Activated CD8-positive, alpha-beta memory T cell treated with anti-CD3 and anti-CD28 coated beads for 48 hours (primary cell): ENCODE measurements around the gene FAM149A.

Source experiments
- DNase-seq, 3 experiments: peaks; one replicate each; pipeline ENCODE4 v3.0.0-alpha.2; 2020; ENCODE audit warnings: low read depth in 2 of 3, low spot score in 2 of 3

The FAM149A gene

GRCh38 chr4:186201010-186201409, 96.5 kb downstream of the FAM149A start:
- no peak for DNase-seq

- peak in 1 of 3 experiments; percentile 8 for DNase-seq
Observed at GRCh38 chr4:186201535-186202230, 97.2 kb downstream of the FAM149A start.

GRCh38 chr4:186202490-186203140, 98.1 kb downstream of the FAM149A start:
- no peak for DNase-seq

- DNase-seq = no peak
Observed at GRCh38 chr4:186203406-186203805, 98.9 kb downstream of the FAM149A start.

- peak in 1 of 3 experiments; percentile 29 for DNase-seq
Observed at GRCh38 chr4:186204103-186204559, 99.6 kb downstream of the FAM149A start.

GRCh38 chr4:186204686-186205085, 100.2 kb downstream of the FAM149A start:
- DNase-seq = no peak

GRCh38 chr4:186205156-186205555, 100.7 kb downstream of the FAM149A start:
- no peak for DNase-seq

- DNase-seq = no peak
Observed at GRCh38 chr4:186216465-186217024, 112.0 kb downstream of the FAM149A start.

- DNase-seq = no peak
Observed at GRCh38 chr4:186217733-186218293, 113.3 kb downstream of the FAM149A start.

GRCh38 chr4:186221624-186222023, 117.1 kb downstream of the FAM149A start:
- no peak for DNase-seq
